Cardiac muscle cell (in vitro differentiated cells and primary cell): Measurements from ENCODE around the gene EMC6. TPM values are rescaled to one million over a fixed set of nuclear protein-coding genes. Genes with fewer than 3 reads are reported as not detected.

Experiments used
- DNase-seq, 2 donors: peaks; one replicate each; pipeline versions ENCODE4 v3.0.0 to v3.0.0-alpha.2; 2010 to 2017; ENCODE audit warnings: low read depth in 1 of 2, low spot score in 1 of 2
- H3K27ac ChIP-seq: fragments of 200-600 bp; sonication (generic); 2 replicates; pipeline ENCODE4 v1.5.1; 2016
- H3K27me3 ChIP-seq: fragments of 200-600 bp; sonication (generic); 2 replicates; pipeline ENCODE4 v1.6.0; 2016; ENCODE audit warnings: control low read depth
- H3K36me3 ChIP-seq: fragments of 200-600 bp; sonication (generic); 2 replicates; pipeline ENCODE4 v1.5.1; 2016; ENCODE audit warnings: control low read depth
- H3K4me1 ChIP-seq: fragments of 200-600 bp; sonication (generic); 2 replicates; pipeline ENCODE4 v1.8.1; 2017; ENCODE audit warnings: low read depth, mild to moderate bottlenecking, mixed run types
- H3K4me3 ChIP-seq: fragments of 200-600 bp; sonication (generic); 2 replicates; pipeline ENCODE4 v1.5.1; 2016; ENCODE audit warnings: mild to moderate bottlenecking
- H3K9me3 ChIP-seq: fragments of 200-600 bp; sonication (generic); 2 replicates; pipeline ENCODE4 v1.5.1; 2017; ENCODE audit warnings: low read depth, mild to moderate bottlenecking, control low read depth
- CTCF ChIP-seq: IDR thresholded peaks from 2 replicates; pipeline ENCODE4 v1.5.1; 2012; ENCODE audit warnings: low read depth, mild to moderate bottlenecking, low read length
- polyA plus RNA-seq: library from polyadenylated mRNA; unstranded; fragments of >200 nt; fragmentation: Nextera tagmentation; extraction: Ambion mirVana; gene quantifications from 2 replicates; pipeline ENCODE4 v1.2.1, GENCODE V29; 2016
- total RNA-seq: library from RNA; depleted of rRNA; stranded (reverse); fragments of >200 nt; gene quantifications from 2 replicates; pipeline ENCODE4 v1.2.3, GENCODE V29; 2016

The EMC6 gene
- total and polyA plus RNA-seq, 2 experiments from 2014 or later = 56.0 to 165 TPM

GRCh38 chr17:3678821-3679530 lies 10.4 kb downstream of the EMC6 start:
- Histone ChIP-seq H3K27ac (no peak overlapping the region), H3K4me3 (no peak overlapping the region), H3K36me3 (no peaks in the 10 kb centered on the region), H3K27me3 (no peaks in the 10 kb centered on the region), H3K9me3 (no peaks in the 10 kb centered on the region), H3K4me1 (no peaks in the 10 kb centered on the region)
- no peak for TF ChIP-seq CTCF
- DNase-seq = no peak

GRCh38 chr17:3679531-3680126 lies 11.0 kb downstream of the EMC6 start:
- no peak for TF ChIP-seq CTCF

GRCh38 chr17:3681057-3681456 lies 12.4 kb downstream of the EMC6 start:
- H3K27ac ChIP-seq = no peak overlapping the region
- H3K4me1 ChIP-seq = no peaks in the 10 kb centered on the region
- no peak for DNase-seq
- H3K27me3 ChIP-seq = no peaks in the 10 kb centered on the region
- no peak overlapping the region for H3K4me3 ChIP-seq
- no peaks in the 10 kb centered on the region for H3K36me3 ChIP-seq
- H3K9me3 ChIP-seq = no peaks in the 10 kb centered on the region
- no peak for TF ChIP-seq CTCF

More at GRCh38 chr17:3679531-3680126, 11.0 kb downstream of the EMC6 start:
- Histone ChIP-seq H3K27ac (no peak overlapping the region), H3K4me1 (no peaks in the 10 kb centered on the region), H3K4me3 (no peak overlapping the region), H3K36me3 (no peaks in the 10 kb centered on the region), H3K9me3 (no peaks in the 10 kb centered on the region), H3K27me3 (no peaks in the 10 kb centered on the region)
- no peak for DNase-seq

- Histone ChIP-seq H3K27ac (no peak overlapping the region), H3K4me1 (no peaks in the 10 kb centered on the region), H3K36me3 (no peaks in the 10 kb centered on the region), H3K9me3 (no peaks in the 10 kb centered on the region), H3K27me3 (no peaks in the 10 kb centered on the region), H3K4me3 (no peak overlapping the region)
- no peak for TF ChIP-seq CTCF
- no peak for DNase-seq
These were observed 13.0 kb downstream of the EMC6 start for GRCh38 chr17:3681565-3681964.

- TF ChIP-seq CTCF = no peak
- Histone ChIP-seq H3K27me3 (no peaks in the 10 kb centered on the region), H3K9me3 (no peaks in the 10 kb centered on the region), H3K27ac (no peak overlapping the region), H3K4me1 (no peaks in the 10 kb centered on the region), H3K4me3 (no peak overlapping the region), H3K36me3 (no peaks in the 10 kb centered on the region)
- no peak for DNase-seq
These were observed 13.4 kb downstream of the EMC6 start for GRCh38 chr17:3682033-3682432.
